Epithelial cell of proximal tubule (primary cell): ENCODE results near the gene DCUN1D3. TPM values are rescaled to one million over a fixed set of nuclear protein-coding genes. Genes with fewer than 3 reads are reported as not detected.

Experiments used
- DNase-seq: peaks from one replicate; pipeline ENCODE4 v3.0.0-alpha.2; 2011; ENCODE audit warnings: low read depth
- H3K4me3 ChIP-seq: 2 replicates; pipeline ENCODE4 v1.5.1; 2011; ENCODE audit warnings: low read depth, mild to moderate bottlenecking, low read length
- total RNA-seq: library from RNA; depleted of rRNA; stranded (reverse); fragments of >200 nt; gene quantifications from 2 replicates; pipeline ENCODE4 v1.2.3, GENCODE V29; 2015
- TF ChIP-seq, protein P1 (sequence below): conservative IDR thresholded peaks from 2 replicates; pipeline ENCODE4 v1.5.1; 2012; ENCODE audit warnings: low read depth, mild to moderate bottlenecking, low read length

The DCUN1D3 gene
- total RNA-seq, 1 donor from 2014 or later, result 7.5 TPM

DNA sequence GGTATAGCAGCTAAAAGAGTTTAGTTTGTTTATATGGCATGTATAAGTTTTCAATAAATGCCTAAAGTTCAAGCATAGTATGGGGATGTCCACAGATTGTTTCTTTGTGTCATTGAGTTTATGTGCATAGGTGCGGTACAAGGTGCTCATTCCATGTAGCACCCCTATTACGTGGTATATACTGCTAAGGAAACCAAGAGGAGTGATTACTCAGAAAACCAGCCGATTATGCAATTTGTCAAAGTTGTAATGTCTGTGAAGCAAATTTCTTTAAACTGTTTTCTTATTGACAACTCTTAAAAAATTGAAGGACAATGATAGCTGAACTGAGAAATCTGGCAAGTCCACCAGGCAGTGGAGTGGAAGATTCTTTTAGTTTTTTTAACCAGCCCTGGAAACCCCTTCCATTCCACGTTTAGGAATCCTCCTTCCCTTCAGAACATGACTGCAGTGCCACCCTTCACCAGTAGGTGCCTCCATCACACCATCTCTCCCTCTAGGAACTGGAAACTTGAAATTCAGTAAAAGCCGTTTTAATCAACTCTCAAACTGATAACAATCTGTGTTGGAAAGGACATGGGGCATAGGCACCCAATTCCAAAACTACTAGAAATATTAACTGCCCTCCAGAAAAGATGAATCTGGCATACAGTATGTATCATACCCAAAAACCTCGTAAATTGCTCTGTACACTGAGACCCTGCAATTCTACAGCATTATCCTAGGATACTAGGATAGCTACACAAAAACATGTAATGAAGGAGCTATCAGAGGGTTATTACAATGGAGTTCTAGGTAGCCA, 50.4 kb downstream of the DCUN1D3 start:
- no peak for DNase-seq
- TF ChIP-seq, protein P1, sequence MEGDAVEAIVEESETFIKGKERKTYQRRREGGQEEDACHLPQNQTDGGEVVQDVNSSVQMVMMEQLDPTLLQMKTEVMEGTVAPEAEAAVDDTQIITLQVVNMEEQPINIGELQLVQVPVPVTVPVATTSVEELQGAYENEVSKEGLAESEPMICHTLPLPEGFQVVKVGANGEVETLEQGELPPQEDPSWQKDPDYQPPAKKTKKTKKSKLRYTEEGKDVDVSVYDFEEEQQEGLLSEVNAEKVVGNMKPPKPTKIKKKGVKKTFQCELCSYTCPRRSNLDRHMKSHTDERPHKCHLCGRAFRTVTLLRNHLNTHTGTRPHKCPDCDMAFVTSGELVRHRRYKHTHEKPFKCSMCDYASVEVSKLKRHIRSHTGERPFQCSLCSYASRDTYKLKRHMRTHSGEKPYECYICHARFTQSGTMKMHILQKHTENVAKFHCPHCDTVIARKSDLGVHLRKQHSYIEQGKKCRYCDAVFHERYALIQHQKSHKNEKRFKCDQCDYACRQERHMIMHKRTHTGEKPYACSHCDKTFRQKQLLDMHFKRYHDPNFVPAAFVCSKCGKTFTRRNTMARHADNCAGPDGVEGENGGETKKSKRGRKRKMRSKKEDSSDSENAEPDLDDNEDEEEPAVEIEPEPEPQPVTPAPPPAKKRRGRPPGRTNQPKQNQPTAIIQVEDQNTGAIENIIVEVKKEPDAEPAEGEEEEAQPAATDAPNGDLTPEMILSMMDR, result peak; percentile 100
- no peak overlapping the region for H3K4me3 ChIP-seq

GRCh38 chr16:20847550-20847949, 52.6 kb downstream of the DCUN1D3 start:
- H3K4me3 ChIP-seq, result no peak overlapping the region
- DNase-seq, result no peak
- TF ChIP-seq, protein P1, result no peak

DNA sequence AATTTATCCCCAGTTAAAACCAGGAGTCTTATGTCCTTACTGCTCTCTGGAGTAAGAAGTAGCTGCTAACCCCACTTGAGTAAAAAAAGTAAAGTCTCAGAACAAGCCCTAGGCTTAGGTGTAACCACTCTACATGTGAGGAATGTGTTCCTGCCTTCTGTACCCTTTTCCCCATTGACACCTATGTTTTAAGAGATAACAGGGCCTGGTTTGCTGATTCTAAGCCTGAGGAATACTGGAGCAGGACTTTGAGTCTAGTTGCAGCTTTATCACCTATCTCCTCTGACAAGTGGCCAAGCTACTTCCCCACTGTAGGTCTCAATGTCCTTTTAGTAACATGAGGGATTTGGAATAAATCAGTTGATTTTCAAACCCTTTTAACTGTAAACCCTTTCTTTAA, 53.6 kb downstream of the DCUN1D3 start:
- no peak overlapping the region for H3K4me3 ChIP-seq
- DNase-seq, result no peak
- TF ChIP-seq, protein P1, result no peak

DNA sequence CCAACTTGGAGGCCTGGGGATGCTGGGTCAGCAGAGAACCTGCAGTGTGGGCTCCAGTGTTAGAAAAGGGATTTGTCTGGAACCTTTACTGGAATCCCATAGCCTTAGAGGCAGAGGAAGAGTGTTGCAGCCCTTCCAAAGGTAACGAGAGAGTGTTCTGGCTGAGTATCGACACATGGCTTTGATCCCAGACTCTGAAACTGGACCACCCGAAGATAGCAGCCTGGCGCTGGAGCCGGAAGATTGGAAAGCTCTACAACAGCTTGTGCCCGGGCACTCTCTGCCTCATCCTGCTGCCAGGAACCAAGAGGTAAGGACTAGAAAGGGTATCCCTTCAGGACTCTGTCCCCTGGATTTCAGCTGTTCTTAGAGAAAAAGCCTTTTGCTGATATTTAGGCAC, 54.1 kb downstream of the DCUN1D3 start:
- TF ChIP-seq, protein P1, result no peak
- H3K4me3 ChIP-seq, result no peak overlapping the region
- DNase-seq, result no peak

DNA sequence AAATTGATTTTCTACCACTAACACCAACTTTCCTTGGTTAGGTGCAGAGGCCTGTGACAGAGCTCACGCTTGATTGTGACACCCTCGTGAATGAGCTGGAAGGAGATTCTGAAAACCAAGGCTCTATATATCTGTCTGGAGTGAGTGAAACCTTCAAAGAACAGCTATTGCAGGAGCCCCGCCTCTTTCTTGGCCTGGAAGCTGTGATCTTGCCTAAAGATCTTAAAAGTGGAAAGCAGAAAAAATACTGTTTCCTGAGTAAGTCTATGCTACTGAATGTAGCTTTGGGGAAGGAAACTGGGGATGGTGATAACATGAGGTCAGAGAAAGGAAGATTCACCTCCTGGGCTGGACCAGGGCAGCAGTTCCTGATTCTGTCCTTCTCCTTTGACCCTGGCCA, 55.6 kb downstream of the DCUN1D3 start:
- TF ChIP-seq, protein P1, result no peak
- no peak overlapping the region for H3K4me3 ChIP-seq
- no peak for DNase-seq

- H3K4me3 ChIP-seq, result no peak overlapping the region
- TF ChIP-seq, protein P1, result no peak
- DNase-seq, result no peak
Observed at GRCh38 chr16:20844054-20844453, 56.1 kb downstream of the DCUN1D3 start.

GRCh38 chr16:20839504-20839903, 60.7 kb downstream of the DCUN1D3 start:
- no peak overlapping the region for H3K4me3 ChIP-seq
- TF ChIP-seq, protein P1, result no peak
- no peak for DNase-seq
